CD4-positive, alpha-beta T cell (primary cell): ENCODE data around the gene PTCD2. TPM values are rescaled to one million over a fixed set of nuclear protein-coding genes. Genes with fewer than 3 reads are reported as not detected.
A peak's percentile ranks its signal among the peaks of the same experiment; 100 is the strongest.

Experiments
- ATAC-seq: fragments of 200-7000 bp; cut with Tn5 transposase; one replicate; pipeline ENCODE4 v1.10.0; 2022; ENCODE audit warnings: mild to moderate bottlenecking; ENCODE audit not compliant: poor library complexity
- CTCF ChIA-PET: fragments of 350-600 bp; sonication (Branson Sonifier 250); formaldehyde crosslinking; loops from one replicate; lab custom pipeline; 2021; ENCODE audit warnings: antibody characterized with exemption, inconsistent platforms; lab: Charles Lee
- POLR2A ChIA-PET: fragments of 350-600 bp; sonication (Branson Sonifier 250); formaldehyde crosslinking; loops from one replicate; lab custom pipeline; 2021; ENCODE audit warnings: antibody characterized with exemption, inconsistent platforms; lab: Charles Lee
- DNase-seq, 14 experiments: peaks; one replicate each; pipeline ENCODE4 v3.0.0-alpha.2; 2013 to 2020; ENCODE audit warnings: mixed read lengths in 2 of 14
- H3K27ac ChIP-seq, 2 donors: one replicate each; pipeline versions ENCODE4 v1.5.1 to v1.7.0; 2013; ENCODE audit warnings: low read length in 2 of 2, low read depth in 1 of 2, mild to moderate bottlenecking in 1 of 2
- H3K27me3 ChIP-seq, 2 experiments: 1 replicate in 1 of 2; 2 replicates in 1 of 2; pipeline versions ENCODE4 v1.6.1 to v1.7.0; 2013; ENCODE audit warnings: low read length in 2 of 2, control low read depth in 1 of 2, mild to moderate bottlenecking in 1 of 2, moderate library complexity in 1 of 2; ENCODE audit not compliant: insufficient read depth in 2 of 2, control insufficient read depth in 1 of 2
- H3K36me3 ChIP-seq: one replicate; pipeline ENCODE4 v1.6.1; 2013; ENCODE audit warnings: low read length, control low read depth; ENCODE audit not compliant: insufficient read depth
- H3K4me1 ChIP-seq: one replicate; pipeline ENCODE4 v1.6.1; 2013; ENCODE audit warnings: low read length, control low read depth; ENCODE audit not compliant: insufficient read depth
- H3K4me3 ChIP-seq: one replicate; pipeline ENCODE4 v1.5.1; 2013; ENCODE audit warnings: mild to moderate bottlenecking, low read length, moderate library complexity
- H3K9me3 ChIP-seq, 2 experiments: 1 replicate in 1 of 2; 2 replicates in 1 of 2; pipeline versions ENCODE4 v1.6.1 to v1.7.0; 2013; ENCODE audit warnings: low read length in 2 of 2, mild to moderate bottlenecking in 2 of 2, control low read depth in 1 of 2, moderate library complexity in 1 of 2; ENCODE audit not compliant: control insufficient read depth in 1 of 2, insufficient read depth in 1 of 2
- H3K27ac Mint-ChIP-seq: one replicate; pipeline ENCODE4 v1.8.0; 2020; ENCODE audit warnings: mixed read lengths
- H3K27me3 Mint-ChIP-seq: one replicate; pipeline ENCODE4 v1.8.0; 2021; ENCODE audit warnings: mixed read lengths
- H3K36me3 Mint-ChIP-seq: one replicate; pipeline ENCODE4 v1.8.0; 2021; ENCODE audit warnings: low read depth, mixed read lengths
- H3K4me1 Mint-ChIP-seq: one replicate; pipeline ENCODE4 v1.8.0; 2021; ENCODE audit warnings: low read depth, mixed read lengths
- H3K4me3 Mint-ChIP-seq: one replicate; pipeline ENCODE4 v1.8.0; 2020; ENCODE audit warnings: mild to moderate bottlenecking, mixed read lengths
- H3K9me3 Mint-ChIP-seq: one replicate; pipeline ENCODE4 v1.8.0; 2020; ENCODE audit warnings: mixed read lengths
- intact Hi-C, 2 experiments: fragments of 100-400 bp; cut with DNase I in 1 of 2; cut with micrococcal nuclease in 1 of 2; formaldehyde crosslinking; loops; one replicate each; pipeline versions ENCODE4 v1.15.1 to v1.9.0; 2023 to 2025; cut with DNase I, micrococcal nuclease
- total RNA-seq, 174 experiments: library from RNA in 2 of 174; stranded (reverse) in 2 of 174; gene quantifications; one replicate each; pipeline ENCODE4 v1.2.3 and lab custom pipeline; 2021 to 2026
- TF ChIP-seq, protein P1 (sequence below): fragments of 200-600 bp; IDR thresholded peaks from one replicate; pipeline ENCODE4 v1.8.0; 2022; ENCODE audit warnings: antibody characterized with exemption, mild to moderate bottlenecking

PTCD2 gene
- total RNA-seq, 2 experiments from 2014 or later = 2.9 to 3.3 TPM

DNA sequence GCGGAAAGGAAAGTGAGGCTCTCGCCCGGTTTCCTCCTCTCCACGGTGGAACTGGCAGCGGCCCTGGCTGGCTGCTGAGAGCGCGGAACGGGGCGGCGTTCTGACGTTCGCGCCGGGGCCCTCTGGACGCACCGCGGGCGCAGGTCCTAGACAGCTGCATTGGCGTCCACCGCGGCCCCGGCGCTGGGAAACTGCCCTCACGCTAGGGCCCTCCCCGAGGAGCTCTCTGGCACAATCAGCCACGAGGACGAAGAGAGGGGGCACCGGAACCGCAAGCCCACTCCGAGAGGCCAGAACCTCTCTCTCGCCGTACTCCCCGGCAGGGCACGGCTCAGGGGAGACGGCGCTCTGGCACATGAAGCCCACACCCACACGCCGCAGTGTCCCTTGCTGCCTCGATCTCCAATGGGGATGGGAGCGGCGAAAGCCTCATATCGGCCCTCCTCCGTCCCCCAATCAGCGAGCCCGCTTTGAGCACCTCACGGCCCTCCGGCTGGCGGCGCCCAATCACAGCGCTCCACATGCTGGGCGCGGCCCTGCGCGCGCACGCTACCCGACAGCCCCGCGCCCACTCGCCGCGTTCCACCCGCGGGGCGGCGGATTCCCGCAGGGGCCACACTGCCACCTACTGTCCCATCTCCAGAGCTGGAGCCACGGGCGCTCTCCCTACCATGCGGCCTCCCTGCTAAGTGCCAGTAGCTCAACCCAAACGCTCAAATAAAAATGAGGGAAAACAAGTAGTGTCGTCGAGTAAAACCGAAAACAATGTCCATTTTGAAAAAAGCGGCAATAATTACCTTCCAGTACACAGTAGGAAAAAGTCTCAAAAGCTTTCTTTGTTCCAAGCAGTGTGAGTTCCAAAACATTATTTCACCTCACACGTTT lies 12.0 kb upstream of the PTCD2 start:
- H3K27ac Mint-ChIP-seq = peak overlapping the region; percentile 82
- no peaks in the 10 kb centered on the region for H3K9me3 ChIP-seq
- peak overlapping the region; percentile 68 for H3K4me3 ChIP-seq
- peaks cover 28% of the 10 kb centered on the region for H3K4me1 Mint-ChIP-seq
- peak overlapping the region; percentile 85 to 88 for H3K27ac ChIP-seq
- peaks cover 12% of the 10 kb centered on the region for H3K4me1 ChIP-seq
- TF ChIP-seq, protein P1, sequence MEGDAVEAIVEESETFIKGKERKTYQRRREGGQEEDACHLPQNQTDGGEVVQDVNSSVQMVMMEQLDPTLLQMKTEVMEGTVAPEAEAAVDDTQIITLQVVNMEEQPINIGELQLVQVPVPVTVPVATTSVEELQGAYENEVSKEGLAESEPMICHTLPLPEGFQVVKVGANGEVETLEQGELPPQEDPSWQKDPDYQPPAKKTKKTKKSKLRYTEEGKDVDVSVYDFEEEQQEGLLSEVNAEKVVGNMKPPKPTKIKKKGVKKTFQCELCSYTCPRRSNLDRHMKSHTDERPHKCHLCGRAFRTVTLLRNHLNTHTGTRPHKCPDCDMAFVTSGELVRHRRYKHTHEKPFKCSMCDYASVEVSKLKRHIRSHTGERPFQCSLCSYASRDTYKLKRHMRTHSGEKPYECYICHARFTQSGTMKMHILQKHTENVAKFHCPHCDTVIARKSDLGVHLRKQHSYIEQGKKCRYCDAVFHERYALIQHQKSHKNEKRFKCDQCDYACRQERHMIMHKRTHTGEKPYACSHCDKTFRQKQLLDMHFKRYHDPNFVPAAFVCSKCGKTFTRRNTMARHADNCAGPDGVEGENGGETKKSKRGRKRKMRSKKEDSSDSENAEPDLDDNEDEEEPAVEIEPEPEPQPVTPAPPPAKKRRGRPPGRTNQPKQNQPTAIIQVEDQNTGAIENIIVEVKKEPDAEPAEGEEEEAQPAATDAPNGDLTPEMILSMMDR = peak; percentile 86
- intact Hi-C loops = loop anchor here (1.0 to 10.0 kb wide), 6 partner anchors 12 to 723 kb away; partner anchors contain the start of genes MRPS27 (in 2 of the 2), PTCD2 (in 2 of the 2) and MCCC2 (in 1 of the 2)
- DNase-seq (peak; percentile 88 to 98 (median 92)), ATAC-seq (peak; percentile 96)
- no peaks in the 10 kb centered on the region for H3K9me3 Mint-ChIP-seq
- H3K27me3 Mint-ChIP-seq = no peaks in the 10 kb centered on the region
- CTCF ChIA-PET = interaction anchor here (0.7 to 3.0 kb wide), 9 partner anchors 9 to 177 kb away, joined by 3 to 75 read pairs (median 6); partner anchors contain the start of genes MRPS27 and PTCD2
- H3K27me3 ChIP-seq = no peaks in the 10 kb centered on the region
- peak overlapping the region; percentile 93 for H3K4me3 Mint-ChIP-seq
- H3K36me3 ChIP-seq = peaks cover 35% of the 10 kb centered on the region
- H3K36me3 Mint-ChIP-seq = peaks cover 45% of the 10 kb centered on the region
- POLR2A ChIA-PET = interaction anchor here (0.8 to 3.7 kb wide), 4 partner anchors 11 to 814 kb away, joined by 3 to 59 read pairs (median 6); partner anchors contain the start of genes MRPS27 and PTCD2

DNA sequence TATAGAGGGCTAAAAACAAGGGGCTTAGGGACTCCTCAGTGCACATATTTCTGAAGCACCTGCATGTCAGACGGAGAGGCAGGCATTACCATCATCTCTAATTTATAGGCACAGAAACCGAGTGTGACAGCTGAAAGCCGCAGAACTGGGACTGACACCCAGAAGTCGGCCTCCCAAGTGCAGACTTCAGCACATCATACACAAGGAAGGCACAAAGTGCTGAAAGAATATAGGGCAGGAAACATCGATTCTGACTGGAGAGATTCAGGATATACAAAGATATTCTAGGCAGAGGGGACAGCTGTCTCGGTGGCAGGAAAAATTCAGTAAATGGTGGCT lies 11.4 kb upstream of the PTCD2 start:
- Histone ChIP-seq H3K9me3 (no peaks in the 10 kb centered on the region), H3K36me3 (peaks cover 35% of the 10 kb centered on the region), H3K27me3 (no peaks in the 10 kb centered on the region), H3K4me3 (peak overlapping the region; percentile 31), H3K4me1 (peaks cover 12% of the 10 kb centered on the region), H3K27ac (peak overlapping the region in 1 of 2 donors; percentile 46)
- H3K4me1 Mint-ChIP-seq = peaks cover 28% of the 10 kb centered on the region
- CTCF ChIA-PET = interaction anchor here (0.7 to 3.0 kb wide), 9 partner anchors 10 to 177 kb away, joined by 3 to 75 read pairs (median 6); partner anchors contain the start of genes MRPS27 and PTCD2
- POLR2A ChIA-PET = interaction anchor here (0.8 to 3.7 kb wide), 2 partner anchors 11 to 814 kb away, joined by 3 to 59 read pairs; partner anchors contain the start of genes MRPS27 and PTCD2
- no peaks in the 10 kb centered on the region for H3K27me3 Mint-ChIP-seq
- intact Hi-C loops = loop anchor here (1.0 to 10.0 kb wide), 6 partner anchors 11 to 724 kb away; partner anchors contain the start of genes MRPS27 (in 2 of the 2), PTCD2 (in 2 of the 2) and MCCC2 (in 1 of the 2)
- H3K9me3 Mint-ChIP-seq = no peaks in the 10 kb centered on the region
- DNase-seq (no peak), ATAC-seq (no peak)
- peak overlapping the region; percentile 82 for H3K27ac Mint-ChIP-seq
- peaks cover 51% of the 10 kb centered on the region for H3K36me3 Mint-ChIP-seq
- peak overlapping the region; percentile 93 for H3K4me3 Mint-ChIP-seq
- TF ChIP-seq, protein P1 = no peak

DNA sequence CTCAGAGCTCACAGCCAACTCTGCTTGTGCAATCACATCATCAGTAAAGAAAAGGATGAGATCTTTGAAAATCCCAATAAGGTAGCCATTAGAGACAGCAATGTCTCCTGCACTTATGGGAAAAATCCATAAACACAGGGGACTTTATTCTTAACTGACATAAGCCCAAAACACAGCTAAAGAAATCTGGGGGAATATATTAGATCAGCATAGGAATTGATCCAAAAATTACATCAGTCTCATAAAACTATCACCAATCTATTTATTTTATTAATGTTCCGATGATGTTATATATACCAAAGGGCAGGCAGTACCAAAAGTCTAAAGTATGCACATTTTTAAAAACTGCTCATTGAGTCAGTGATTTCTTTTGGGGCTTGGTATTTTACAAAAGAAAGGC lies 7.0 kb upstream of the PTCD2 start:
- Mint-ChIP-seq H3K4me1 (peaks cover 31% of the 10 kb centered on the region), H3K4me3 (no peak overlapping the region), H3K36me3 (peaks cover 65% of the 10 kb centered on the region), H3K9me3 (no peaks in the 10 kb centered on the region), H3K27me3 (no peaks in the 10 kb centered on the region), H3K27ac (peak overlapping the region; percentile 30)
- no peak for DNase-seq
- Histone ChIP-seq H3K27me3 (no peaks in the 10 kb centered on the region), H3K4me1 (peaks cover 7% of the 10 kb centered on the region), H3K9me3 (no peaks in the 10 kb centered on the region), H3K27ac (no peak overlapping the region), H3K4me3 (no peak overlapping the region), H3K36me3 (peaks cover 37% of the 10 kb centered on the region)
- POLR2A ChIA-PET = interaction anchor here (0.5 kb wide), 1 partner anchor 146 kb away, joined by 4 read pairs; no protein-coding TSS in a partner anchor
- CTCF ChIA-PET = no interaction called here
- no peak for ATAC-seq
- intact Hi-C loops = loop anchor here in 1 of 2 experiments (10.0 kb wide), 1 partner anchor 642 kb away; the partner anchor contains the start of gene FCHO2
- TF ChIP-seq, protein P1 = no peak
